ENCODE data around the gene GLYAT. TPM values are rescaled to one million over a fixed set of nuclear protein-coding genes. Genes with fewer than 3 reads are reported as not detected.

GLYAT gene
- total RNA-seq, 1 experiment from 2014 or later = not detected

- Histone ChIP-seq H3K4me2 (ENCODE audit: low read length) (no peak overlapping the region), H3K27ac (ENCODE audit: low read depth, low read length) (no peak overlapping the region), H4K20me1 (ENCODE audit: insufficient read depth) (no peaks in the 10 kb centered on the region), H3K4me3 (replicated peaks in 1 of 2; ENCODE audit: low read depth in 1 of 2, low read length in 2 of 2) (no peak overlapping the region), H3K4me1 (ENCODE audit: control insufficient read depth in 1 of 2, insufficient read depth in 2 of 2, low read length in 2 of 2) (no peaks in the 10 kb centered on the region), H2AFZ (ENCODE audit: low read depth, low read length, poor library complexity, severe bottlenecking) (no peak overlapping the region), H3K9ac (ENCODE audit: low read length) (no peak overlapping the region), H3K36me3 (ENCODE audit: control insufficient read depth in 1 of 2, insufficient read depth in 2 of 2, low read length in 2 of 2) (no peaks in the 10 kb centered on the region), H3K27me3 (ENCODE audit: insufficient read depth, low read length) (no peaks in the 10 kb centered on the region), H3K9me2 (ENCODE audit: insufficient read depth) (no peaks in the 10 kb centered on the region), H3K9me3 (ENCODE audit: control insufficient read depth in 1 of 2, insufficient read depth in 1 of 2, low read depth in 1 of 2, low read length in 2 of 2) (no peaks in the 10 kb centered on the region), H3K79me2 (ENCODE audit: insufficient read depth, low read length) (no peaks in the 10 kb centered on the region)
- TF ChIP-seq CTCF (IDR thresholded peaks at IDR 0.05 in 2 of 3, conservative IDR thresholded peaks at IDR 0.05 in 1 of 3; ENCODE audit: borderline replicate concordance in 1 of 3, insufficient read depth in 1 of 3, low read depth in 2 of 3, low read length in 2 of 3) (no peak), ATF3 (IDR thresholded peaks at IDR 0.05) (no peak), ELF1 (IDR thresholded peaks at IDR 0.05; ENCODE audit: borderline replicate concordance, low read depth) (no peak), CEBPB (IDR thresholded peaks at IDR 0.05; ENCODE audit: low read depth) (no peak), YY1 (IDR thresholded peaks at IDR 0.05; ENCODE audit: extremely low read depth, insufficient replicate concordance, low read depth, low read length) (no peak), MAX (IDR thresholded peaks at IDR 0.05) (no peak), CBX3 (IDR thresholded peaks at IDR 0.05; ENCODE audit: low read depth) (no peak), ZNF274 (IDR thresholded peaks at IDR 0.05; ENCODE audit: low read depth, low read length) (no peak), POLR2AphosphoS5 (IDR thresholded peaks at IDR 0.05; ENCODE audit: low read depth, low read length) (no peak), POLR2A (IDR thresholded peaks at IDR 0.05; ENCODE audit: borderline replicate concordance, extremely low read depth, insufficient read depth, insufficient read length) (no peak), EZH2 (IDR thresholded peaks at IDR 0.05) (no peak), JUND (IDR thresholded peaks at IDR 0.05) (no peak), ZBTB33 (IDR thresholded peaks at IDR 0.05; ENCODE audit: extremely low read depth, insufficient replicate concordance, low read length) (no peak), SIN3A (IDR thresholded peaks at IDR 0.05; ENCODE audit: low read depth) (no peak), EZH2phosphoT487 (IDR thresholded peaks at IDR 0.05; ENCODE audit: borderline replicate concordance) (no peak), SP1 (IDR thresholded peaks at IDR 0.05; ENCODE audit: low read depth) (no peak), REST (IDR thresholded peaks at IDR 0.05; ENCODE audit: low read depth) (no peak)
- no TSS peak for BruUV-seq (replicated peaks)
- ChIA-PET RAD21 (ENCODE audit: low non-redundant PET in 1 of 2, low total read pairs in 2 of 2, uncharacterized antibody in 2 of 2, unreplicated experiment in 2 of 2) (no interaction called here), POLR2A (no interaction called here), CTCF (no interaction called here)
- no peak for DNase-seq (ENCODE audit: low read depth, low spot score)
- ATAC-seq = no peak
- intact Hi-C loops (cut with micrococcal nuclease) = no loop called here
Observed at GRCh38 chr11:58762284-58763119, 30.8 kb upstream of the GLYAT start.

Measured in HCT116 (cell line).